HG03196 (cell line): Measurements from ENCODE around the gene MCCC1.

Source experiments
- ATAC-seq: cut with Tn5 transposase; IDR thresholded peaks from one replicate; pipeline ENCODE4 v1.9.1; 2021; ENCODE audit not compliant: unreplicated experiment

Gene MCCC1

GRCh38 chr3:183058351-183058750 lies 40.9 kb downstream of the MCCC1 start:
- ATAC-seq, result no peak

GRCh38 chr3:183050706-183051105 lies 48.6 kb downstream of the MCCC1 start:
- no peak for ATAC-seq

GRCh38 chr3:183046883-183047282 lies 52.4 kb downstream of the MCCC1 start:
- ATAC-seq, result no peak

- peak; percentile 97 for ATAC-seq
Measured at GRCh38 chr3:183044547-183045229, 54.6 kb downstream of the MCCC1 start.

GRCh38 chr3:183038757-183039156 lies 60.5 kb downstream of the MCCC1 start:
- no peak for ATAC-seq

GRCh38 chr3:183038221-183038620 lies 61.1 kb downstream of the MCCC1 start:
- no peak for ATAC-seq

- ATAC-seq, result no peak
Measured at GRCh38 chr3:183033746-183034145, 65.5 kb downstream of the MCCC1 start.

GRCh38 chr3:183032880-183033555 lies 66.3 kb downstream of the MCCC1 start:
- no peak for ATAC-seq

GRCh38 chr3:183031826-183032225 lies 67.5 kb downstream of the MCCC1 start:
- ATAC-seq, result no peak

- no peak for ATAC-seq
Measured at GRCh38 chr3:183028416-183028815, 70.9 kb downstream of the MCCC1 start.

GRCh38 chr3:183027276-183027675 lies 72.0 kb downstream of the MCCC1 start:
- no peak for ATAC-seq

- no peak for ATAC-seq
Measured at GRCh38 chr3:183022936-183023516, 76.3 kb downstream of the MCCC1 start.

GRCh38 chr3:183018421-183019192 lies 80.7 kb downstream of the MCCC1 start:
- ATAC-seq, result no peak

- ATAC-seq, result no peak
Measured at GRCh38 chr3:183015185-183015584, 84.1 kb downstream of the MCCC1 start.

GRCh38 chr3:183013856-183014255 lies 85.4 kb downstream of the MCCC1 start:
- no peak for ATAC-seq

GRCh38 chr3:183013074-183013473 lies 86.2 kb downstream of the MCCC1 start:
- no peak for ATAC-seq

GRCh38 chr3:183008800-183009199 lies 90.5 kb downstream of the MCCC1 start:
- ATAC-seq, result no peak

- ATAC-seq, result no peak
Measured at GRCh38 chr3:183008303-183008702, 91.0 kb downstream of the MCCC1 start.

GRCh38 chr3:183006396-183007002 lies 92.8 kb downstream of the MCCC1 start:
- no peak for ATAC-seq

GRCh38 chr3:182999767-183000166 lies 99.5 kb downstream of the MCCC1 start:
- ATAC-seq, result no peak
